Neural progenitor cell (in vitro differentiated cells): ENCODE results near the gene AADACL2.

Source experiments
- CTCF ChIP-seq: fragments of 200-600 bp; sonication (generic); IDR thresholded peaks from 2 replicates; pipeline ENCODE4 v1.5.1; 2017; ENCODE audit warnings: antibody characterized with exemption, mild to moderate bottlenecking
- EZH2 ChIP-seq: fragments of 200-600 bp; sonication (generic); IDR thresholded peaks from 2 replicates; pipeline ENCODE4 v1.6.1; 2017; ENCODE audit warnings: antibody characterized with exemption, mild to moderate bottlenecking, moderate library complexity
- EZH2phosphoT487 ChIP-seq: fragments of 200-600 bp; sonication (generic); IDR thresholded peaks from 2 replicates; pipeline ENCODE4 v1.6.1; 2017; ENCODE audit warnings: antibody characterized with exemption

- no peak for TF ChIP-seq CTCF
- no peak for TF ChIP-seq EZH2
- no peak for TF ChIP-seq EZH2phosphoT487
Observed at GRCh38 chr3:151796105-151796680, 62.5 kb downstream of the AADACL2 start.
